H1 (cell line): ENCODE data around the gene PRR3. TPM values are rescaled to one million over a fixed set of nuclear protein-coding genes. Genes with fewer than 3 reads are reported as not detected.

Source experiments
- CBX5 ChIP-seq: fragments of 300-800, 300-1000 bp; sonication (generic); IDR thresholded peaks from 2 replicates; pipeline ENCODE4 v1.7.1; 2016; ENCODE audit warnings: antibody characterized with exemption, low read length, low read depth
- RAD21 ChIP-seq, 2 experiments: IDR thresholded peaks in 1 of 2; conservative IDR thresholded peaks in 1 of 2; 2 replicates each; pipeline ENCODE4 v1.6.1; 2011; ENCODE audit warnings: low read depth in 2 of 2, low read length in 2 of 2, improper control_type of control experiment in 1 of 2, inconsistent platforms in 1 of 2, mild to moderate bottlenecking in 1 of 2, moderate library complexity in 1 of 2
- polyA plus RNA-seq, 7 experiments: library from polyadenylated mRNA; depleted of rRNA in 3 of 7; stranded (reverse) in 5 of 7; unstranded in 2 of 7; fragments of >200 nt in 5 of 7; fragments of 200-250 nt in 2 of 7; gene quantifications; 1 replicate in 5 of 7; 2 replicates in 1 of 7; 4 replicates in 1 of 7; pipeline versions ENCODE4 v1.2.1 to v1.2.3, GENCODE V29; 2011 to 2013; ENCODE audit warnings: missing spikeins in 2 of 7, mixed read lengths in 2 of 7
- total RNA-seq: library from RNA; stranded (reverse); fragmentation: NEBNext Ultra II Directional; extraction: Animal tissue kit (Norgen Biotek cat#: 25700); gene quantifications from 2 replicates; pipeline ENCODE4 v1.2.1, GENCODE V29; 2021

Gene PRR3
- total and polyA plus RNA-seq, 2 of the 8 experiments (the other 6 are each of a cell fraction or from before 2014, with no cell fraction given) = 10.5 to 24.2 TPM

DNA sequence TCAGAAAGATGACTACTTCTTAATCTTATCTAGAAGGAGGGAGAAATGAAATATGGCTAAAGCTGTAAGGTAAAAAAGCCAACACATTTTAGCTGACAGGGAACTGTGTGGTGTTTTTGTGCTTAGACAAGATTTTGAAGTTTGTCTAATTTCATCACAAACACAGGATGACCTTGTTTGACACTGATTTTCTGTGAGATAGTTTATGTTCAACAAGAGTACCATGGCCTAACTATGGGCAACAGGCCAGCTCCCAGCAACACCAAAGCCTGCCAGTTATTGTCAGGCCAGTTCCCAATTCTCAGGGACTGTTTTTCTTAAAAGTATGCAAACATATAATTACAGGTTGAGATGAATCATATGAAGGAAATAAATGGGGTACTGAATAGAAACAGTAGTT is 8.7 kb downstream of the PRR3 start (continued):
- TF ChIP-seq RAD21 (IDR thresholded peaks at IDR 0.05 in 1 of 2, conservative IDR thresholded peaks at IDR 0.05 in 1 of 2; ENCODE audit: low read depth in 2 of 2, low read length in 2 of 2) = no peak
- TF ChIP-seq CBX5 = no peak
- TF ChIP-seq, all 59 proteins: peak for 0
